H1 (cell line): ENCODE results near the gene CEP68. TPM values are rescaled to one million over a fixed set of nuclear protein-coding genes. Genes with fewer than 3 reads are reported as not detected.

Experiments
- BRCA1 ChIP-seq: IDR thresholded peaks from 2 replicates; pipeline ENCODE4 v1.6.1; 2012; ENCODE audit warnings: low read depth, low read length, improper control_type of control experiment
- CBX8 ChIP-seq: fragments of 300-800, 300-1000 bp; sonication (generic); IDR thresholded peaks from 2 replicates; pipeline ENCODE4 v1.7.1; 2016; ENCODE audit warnings: low read depth, low read length, borderline replicate concordance
- CEBPB ChIP-seq: IDR thresholded peaks from 2 replicates; pipeline ENCODE4 v1.6.1; 2012; ENCODE audit warnings: low read depth, low read length
- CHD7 ChIP-seq: fragments of 300-600 bp; sonication (generic); IDR thresholded peaks from 2 replicates; pipeline ENCODE4 v1.7.1; 2012; ENCODE audit warnings: low read length, moderate library complexity, mild to moderate bottlenecking, inconsistent platforms; ENCODE audit not compliant: insufficient replicate concordance
- CREB1 ChIP-seq: IDR thresholded peaks from 2 replicates; pipeline ENCODE4 v1.6.1; 2012; ENCODE audit warnings: inconsistent platforms
- NANOG ChIP-seq: IDR thresholded peaks from 2 replicates; pipeline ENCODE4 v1.6.1; 2011; ENCODE audit warnings: low read length, low read depth, mild to moderate bottlenecking, inconsistent platforms; ENCODE audit not compliant: insufficient read depth, poor library complexity, severe bottlenecking
- POU5F1 ChIP-seq: IDR thresholded peaks from 2 replicates; pipeline ENCODE4 v1.6.1; 2011; ENCODE audit warnings: low read depth, mild to moderate bottlenecking, low read length, moderate library complexity
- TAF7 ChIP-seq: optimal IDR thresholded peaks from 2 replicates; pipeline ENCODE3; 2011; ENCODE audit warnings: low read depth, mild to moderate bottlenecking, inconsistent platforms, low read length, moderate library complexity, borderline replicate concordance
- YY1 ChIP-seq: IDR thresholded peaks from 2 replicates; pipeline ENCODE4 v1.6.1; 2011; ENCODE audit warnings: low read depth, mild to moderate bottlenecking, low read length
- polyA plus RNA-seq, 7 experiments: library from polyadenylated mRNA; depleted of rRNA in 3 of 7; stranded (reverse) in 5 of 7; unstranded in 2 of 7; fragments of >200 nt in 5 of 7; fragments of 200-250 nt in 2 of 7; gene quantifications; 1 replicate in 5 of 7; 2 replicates in 1 of 7; 4 replicates in 1 of 7; pipeline versions ENCODE4 v1.2.1 to v1.2.3, GENCODE V29; 2011 to 2013; ENCODE audit warnings: missing spikeins in 2 of 7, mixed read lengths in 2 of 7
- total RNA-seq: library from RNA; stranded (reverse); fragmentation: NEBNext Ultra II Directional; extraction: Animal tissue kit (Norgen Biotek cat#: 25700); gene quantifications from 2 replicates; pipeline ENCODE4 v1.2.1, GENCODE V29; 2021

The CEP68 gene
- total and polyA plus RNA-seq, 2 of the 8 experiments (the other 6 are each of a cell fraction or from before 2014, with no cell fraction given) = 23.2 to 24.7 TPM

DNA sequence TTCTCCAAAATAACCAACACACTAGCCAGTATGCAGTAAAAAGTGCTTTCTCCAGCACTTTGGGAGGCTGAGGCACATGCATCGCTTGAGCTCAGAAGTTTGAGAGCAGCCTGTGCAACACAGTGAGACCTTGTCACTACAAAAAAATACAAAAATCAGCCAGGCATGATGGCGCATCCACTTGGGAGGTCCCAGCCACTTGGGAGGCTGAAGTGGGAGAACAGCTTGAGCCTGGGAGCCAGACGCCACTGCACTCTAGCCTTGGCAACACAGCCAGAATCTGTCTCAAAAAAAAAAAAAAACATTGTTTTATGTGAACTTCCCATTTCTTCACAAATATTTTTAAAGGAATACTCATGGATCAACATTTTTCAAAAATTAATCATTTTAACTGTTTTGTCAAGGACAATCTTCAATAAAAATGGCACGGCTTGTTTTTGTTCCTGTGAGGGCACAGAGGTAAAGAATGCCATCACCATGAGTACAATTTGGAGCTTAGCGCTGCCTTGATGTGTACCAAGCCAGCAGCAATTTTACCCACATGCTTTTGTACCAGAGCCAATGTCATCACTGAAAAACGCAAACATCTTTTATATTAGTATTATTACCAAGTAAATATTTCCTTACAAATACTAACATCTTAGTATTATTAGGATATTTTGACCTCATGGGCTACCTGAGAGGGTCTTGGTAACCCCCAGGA, 46.9 kb downstream of the CEP68 start (continued):
- no peak for TF ChIP-seq CHD7
- TF ChIP-seq NANOG = no peak
- no peak for TF ChIP-seq CEBPB
- TF ChIP-seq CREB1 = no peak
- no peak for TF ChIP-seq YY1
- no peak for TF ChIP-seq CBX8
- no peak for TF ChIP-seq POU5F1
- no peak for TF ChIP-seq BRCA1
- TF ChIP-seq TAF7 = no peak
- TF ChIP-seq, all 59 proteins: peak for 0
